HG02571 (cell line): ENCODE results near the gene IMMP2L.
"Not testable (repeated sequence)": the region's sequence is repeated elsewhere in the genome, so short reads cannot be mapped to it uniquely, and the experiment has no call there.

Experiments
- ATAC-seq: cut with Tn5 transposase; IDR thresholded peaks from one replicate; pipeline ENCODE4 v1.9.1; 2021; ENCODE audit warnings: mild to moderate bottlenecking, moderate library complexity; ENCODE audit not compliant: unreplicated experiment

The IMMP2L gene

DNA sequence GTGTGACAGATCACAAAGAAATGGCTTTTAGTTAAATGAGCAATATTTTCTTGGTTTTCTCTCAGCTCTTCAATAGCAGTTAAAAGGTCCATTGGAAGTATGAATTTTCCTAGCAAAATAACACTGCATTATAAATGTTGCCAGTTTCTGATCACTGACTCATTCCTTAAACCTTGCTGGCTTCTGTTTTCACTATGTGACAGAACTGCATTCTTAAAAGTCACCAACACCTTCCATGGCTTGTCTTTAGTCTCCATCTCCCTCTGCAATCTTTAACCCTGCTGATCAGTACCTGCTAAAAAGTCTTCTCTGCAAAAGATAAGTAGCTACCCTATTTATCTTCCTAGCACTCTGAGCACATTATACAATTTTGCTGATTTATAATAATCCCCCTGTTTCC, 876.4 kb downstream of the IMMP2L start:
- ATAC-seq, result no peak

GRCh38 chr7:110681941-110682340, 880.4 kb downstream of the IMMP2L start:
- ATAC-seq, result no peak

DNA sequence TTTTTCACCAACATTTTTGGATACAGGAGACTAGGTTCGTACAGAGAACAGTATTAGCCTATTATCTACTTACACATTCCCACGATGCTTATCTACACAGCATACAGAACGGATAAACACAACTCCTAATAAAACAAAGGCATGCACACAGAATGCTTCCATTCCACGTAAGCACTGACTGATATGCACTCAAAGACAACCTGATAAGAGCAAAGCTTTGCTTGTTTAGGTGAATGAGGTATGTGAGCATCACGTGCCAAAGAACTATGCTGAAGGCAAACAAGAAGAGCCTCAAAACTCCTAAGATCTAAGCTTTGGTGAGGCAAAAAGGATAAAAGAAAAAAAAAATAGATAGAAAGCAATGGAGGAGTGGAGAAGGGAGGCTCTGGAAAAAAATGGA, 884.9 kb downstream of the IMMP2L start:
- ATAC-seq, result no peak

DNA sequence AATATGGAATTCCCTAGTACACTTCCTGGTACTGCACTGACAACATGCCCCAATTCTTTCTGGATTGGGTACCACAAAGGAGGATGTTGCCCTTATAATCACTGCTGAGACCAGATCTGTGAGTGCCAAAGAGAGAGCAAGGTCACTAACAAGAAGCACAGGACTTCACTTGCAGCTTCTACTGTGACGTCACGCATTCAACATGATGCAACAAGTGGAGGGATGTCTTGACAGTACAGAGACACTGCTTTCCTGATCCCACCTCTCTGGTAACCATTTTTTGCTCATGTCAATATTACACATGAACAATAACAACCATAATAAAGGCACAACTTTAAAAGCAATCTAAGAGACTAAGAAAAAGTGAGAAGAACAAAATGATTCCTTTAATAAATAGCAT, 885.5 kb downstream of the IMMP2L start:
- no peak for ATAC-seq

DNA sequence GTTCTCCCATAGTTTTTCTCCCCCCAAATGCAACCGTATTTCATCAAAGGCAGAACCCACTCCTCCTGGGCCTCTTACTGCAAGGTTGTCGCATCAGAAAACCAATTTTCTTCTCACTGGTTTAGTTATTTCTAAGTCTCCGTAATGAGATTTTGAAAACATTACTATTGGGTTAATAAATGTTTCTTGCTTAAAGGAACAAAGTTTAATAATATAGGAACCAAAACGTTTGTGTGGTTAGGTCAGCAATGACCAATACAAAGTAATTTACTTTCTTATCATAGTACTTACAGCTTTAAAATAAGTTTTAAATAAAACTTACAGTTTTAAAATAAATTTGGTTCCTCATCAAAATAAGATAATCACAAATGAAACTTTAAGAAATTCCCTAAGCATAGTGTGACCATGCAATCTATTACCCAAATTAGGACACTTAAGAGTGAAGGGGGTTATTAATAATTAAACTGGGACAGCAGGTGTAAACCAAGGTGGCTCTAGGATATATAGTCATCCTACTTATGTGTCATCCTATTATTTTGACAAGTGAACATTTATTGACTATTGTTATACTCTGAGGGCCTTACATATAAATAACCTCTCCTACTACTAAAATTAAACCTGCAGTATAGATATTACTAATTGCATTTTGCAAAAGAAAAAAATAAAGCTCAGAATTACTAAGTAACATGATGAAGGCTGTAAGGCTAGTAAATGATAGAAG, 886.7 kb downstream of the IMMP2L start:
- ATAC-seq, result no peak

GRCh38 chr7:110673148-110673547, 889.1 kb downstream of the IMMP2L start:
- ATAC-seq, result no peak

GRCh38 chr7:110669410-110669809, 892.9 kb downstream of the IMMP2L start:
- no peak for ATAC-seq

DNA sequence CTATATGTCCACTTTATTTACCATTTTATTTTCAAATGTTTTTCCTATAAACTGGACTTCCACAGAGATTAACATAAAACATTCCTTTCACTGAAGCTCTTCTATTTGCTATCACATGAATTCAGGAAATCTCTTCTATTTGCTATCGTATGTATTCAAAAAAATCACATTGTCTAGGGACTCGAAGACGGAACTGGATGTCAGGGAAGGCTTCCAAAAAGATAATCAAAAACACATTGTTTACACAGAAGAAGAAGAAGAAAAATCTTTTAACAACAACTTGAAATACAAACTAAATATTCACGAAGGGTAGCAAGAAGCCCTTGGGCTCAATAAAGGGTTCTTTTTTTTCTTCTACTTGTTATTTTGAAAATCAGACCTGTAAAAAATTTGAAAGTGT, 897.5 kb downstream of the IMMP2L start:
- no peak for ATAC-seq

DNA sequence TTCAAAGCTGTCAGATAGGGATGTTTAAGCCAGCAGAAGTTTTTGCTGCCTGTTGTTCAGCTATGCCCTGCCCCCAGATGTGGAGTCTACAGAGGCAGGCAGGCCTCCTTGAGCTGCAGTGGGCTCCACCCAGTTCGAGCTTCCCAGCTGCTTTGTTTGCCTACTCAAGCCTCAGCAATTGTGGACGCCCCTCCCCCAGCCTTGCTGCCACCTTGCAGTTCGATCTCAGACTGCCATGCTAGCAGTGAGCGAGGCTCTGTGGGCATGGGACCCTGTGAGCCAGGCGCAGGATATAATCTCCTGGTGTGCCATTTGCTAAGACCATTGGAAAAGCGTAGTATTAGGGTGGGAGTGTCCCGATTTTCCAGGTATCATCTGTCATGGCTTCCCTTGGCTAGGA, 901.7 kb downstream of the IMMP2L start:
- not testable (repeated sequence) for ATAC-seq

- no peak for ATAC-seq
Observed at GRCh38 chr7:110650328-110650727, 912.0 kb downstream of the IMMP2L start.

GRCh38 chr7:110647266-110647665, 915.0 kb downstream of the IMMP2L start:
- ATAC-seq, result no peak

- ATAC-seq, result no peak
Observed at GRCh38 chr7:110646804-110647203, 915.5 kb downstream of the IMMP2L start.

GRCh38 chr7:110645616-110646015, 916.7 kb downstream of the IMMP2L start:
- no peak for ATAC-seq

- ATAC-seq, result no peak
Observed at GRCh38 chr7:110645060-110645459, 917.2 kb downstream of the IMMP2L start.

GRCh38 chr7:110637252-110637651, 925.0 kb downstream of the IMMP2L start:
- ATAC-seq, result no peak

DNA sequence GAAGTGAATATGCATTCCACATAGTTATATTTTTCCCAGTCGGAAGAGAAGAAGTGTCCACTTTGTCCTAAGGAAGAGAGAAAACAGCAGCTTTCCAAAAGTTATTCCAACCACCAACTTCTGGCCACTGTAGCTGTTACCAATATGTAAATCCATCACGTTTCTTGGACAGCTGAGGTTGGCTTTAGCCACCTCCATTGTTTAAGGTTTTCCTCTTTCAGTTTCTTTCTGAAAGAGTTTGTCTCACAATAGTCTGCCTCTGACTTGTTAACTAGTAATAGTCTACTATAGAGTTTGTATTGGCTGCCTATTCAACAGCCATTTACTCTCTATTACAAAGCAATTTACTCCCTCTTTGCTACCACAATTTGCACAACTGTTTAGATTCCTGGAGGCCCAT, 929.0 kb downstream of the IMMP2L start:
- ATAC-seq, result no peak

DNA sequence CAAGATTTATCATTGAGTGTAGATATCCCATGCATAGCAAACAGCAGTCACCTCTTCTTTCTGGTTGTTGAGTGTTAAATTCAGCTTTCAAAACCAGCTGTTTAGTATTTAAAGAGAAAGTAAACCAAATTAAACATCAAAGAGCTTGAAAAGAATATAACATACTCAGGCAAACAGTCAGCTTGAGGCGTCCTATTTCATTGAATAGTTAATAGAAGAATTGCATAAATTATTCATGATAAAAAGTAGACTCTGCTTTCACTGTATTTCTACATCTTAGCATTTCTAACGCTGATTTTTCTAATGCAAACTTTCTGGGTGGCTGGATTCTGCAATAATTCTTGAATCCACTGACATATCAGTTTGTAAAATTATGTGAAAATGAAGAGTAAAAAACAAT, 935.9 kb downstream of the IMMP2L start:
- ATAC-seq, result no peak

DNA sequence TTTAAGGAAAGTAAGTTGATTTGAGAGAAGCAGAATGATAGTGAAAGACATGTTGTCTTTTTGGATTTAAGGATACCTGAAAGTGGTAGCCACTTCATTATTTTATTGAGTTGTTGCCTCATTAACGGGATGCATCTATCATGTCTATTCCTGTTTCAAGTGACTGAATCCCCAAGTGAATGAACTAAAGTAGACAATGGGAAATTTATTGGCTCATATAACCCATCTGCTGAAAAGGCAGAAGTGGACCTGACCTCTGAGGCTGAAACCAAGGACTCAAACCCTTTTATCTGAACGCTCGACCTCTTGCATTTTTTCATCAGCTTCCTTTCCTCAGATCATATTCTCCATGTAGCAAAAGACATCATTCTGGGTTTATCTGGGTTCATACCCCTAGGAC, 937.0 kb downstream of the IMMP2L start:
- no peak for ATAC-seq

- no peak for ATAC-seq
Observed at GRCh38 chr7:110623436-110623835, 938.9 kb downstream of the IMMP2L start.

GRCh38 chr7:110621289-110621688, 941.0 kb downstream of the IMMP2L start:
- ATAC-seq, result no peak

DNA sequence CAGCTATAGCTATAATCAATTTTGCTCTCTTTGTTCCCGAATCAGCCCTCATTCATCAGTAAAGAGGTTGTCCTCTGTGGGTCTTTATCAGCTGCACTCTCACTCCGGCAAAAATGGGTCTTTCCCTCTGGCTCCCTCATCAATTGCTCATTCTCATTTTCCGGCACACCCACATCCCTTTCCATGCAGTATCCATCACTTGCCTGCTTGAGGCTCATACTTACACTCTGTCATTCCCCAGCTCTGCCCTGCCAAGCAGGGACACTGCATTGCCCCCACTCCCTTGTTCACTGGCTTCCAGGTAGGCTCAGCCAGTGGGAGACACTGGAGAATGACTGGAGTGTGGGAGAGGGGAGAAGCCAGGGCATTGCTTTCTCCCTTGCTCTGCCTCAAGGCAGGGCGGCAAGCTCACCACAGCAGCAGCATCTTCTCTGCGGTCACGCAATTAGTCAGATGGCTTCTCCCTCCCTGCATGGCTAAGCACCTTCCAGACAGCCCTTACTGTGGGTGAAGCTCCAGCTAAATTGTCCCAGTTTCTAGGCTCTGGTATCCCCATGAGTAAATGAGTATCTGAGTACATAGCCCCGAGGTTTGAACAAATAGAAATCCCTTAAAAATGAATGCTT, 942.1 kb downstream of the IMMP2L start:
- no peak for ATAC-seq
